ENCODE measurements around the gene L3HYPDH. TPM values are rescaled to one million over a fixed set of nuclear protein-coding genes. Genes with fewer than 3 reads are reported as not detected.

Gene L3HYPDH
- total RNA-seq, 3 donors from 2014 or later, result 56.5 to 74.4 (median 70.9) TPM

- Histone ChIP-seq H3K9me3 (no peaks in the 10 kb centered on the region), H3K27ac (no peak overlapping the region), H3K4me1 (no peaks in the 10 kb centered on the region), H3K4me3 (no peak overlapping the region), H3K36me3 (no peaks in the 10 kb centered on the region), H3K27me3 (no peaks in the 10 kb centered on the region)
- intact Hi-C loops (cut with DNase I; ENCODE audit: low total_unique reads), result no loop called here
- DNase-seq (ENCODE audit: low spot score in 2 of 2), result no peak
- no peak for TF ChIP-seq POLR2A (IDR thresholded peaks at IDR 0.05)
- no peak for TF ChIP-seq CTCF (IDR thresholded peaks at IDR 0.05)
- TF ChIP-seq POLR2AphosphoS5 (IDR thresholded peaks at IDR 0.05), result no peak
Measured at GRCh38 chr14:59511916-59512575, 27.8 kb upstream of the L3HYPDH start.

DNA sequence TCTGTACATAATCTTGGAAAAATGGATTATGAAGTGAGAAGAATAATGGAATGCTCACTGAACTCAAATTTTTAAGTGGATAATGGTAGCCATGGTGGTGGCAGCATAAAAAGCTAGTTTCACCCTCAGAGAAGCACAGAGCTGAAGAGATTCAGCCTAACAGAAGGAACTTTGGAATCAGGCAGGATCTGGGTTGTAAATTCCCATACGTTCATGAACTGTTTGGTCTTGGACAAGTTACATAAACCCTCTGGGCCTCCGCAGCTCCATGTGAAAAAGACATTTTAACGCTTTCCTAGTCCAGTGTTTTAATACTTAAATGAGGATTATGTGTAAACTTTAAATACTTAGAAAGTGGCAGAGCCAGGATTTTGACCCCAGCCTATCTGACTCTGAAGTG, 26.8 kb upstream of the L3HYPDH start:
- no peak for DNase-seq (ENCODE audit: low spot score in 2 of 2)
- H3K9me3 ChIP-seq, result no peaks in the 10 kb centered on the region
- no peak overlapping the region for H3K27ac ChIP-seq
- no peaks in the 10 kb centered on the region for H3K4me1 ChIP-seq
- H3K36me3 ChIP-seq, result no peaks in the 10 kb centered on the region
- TF ChIP-seq CTCF (IDR thresholded peaks at IDR 0.05) (no peak), POLR2AphosphoS5 (IDR thresholded peaks at IDR 0.05) (no peak), POLR2A (IDR thresholded peaks at IDR 0.05) (no peak)
- H3K27me3 ChIP-seq, result no peaks in the 10 kb centered on the region
- no peak overlapping the region for H3K4me3 ChIP-seq
- intact Hi-C loops (cut with DNase I; ENCODE audit: low total_unique reads), result no loop called here

- H3K27me3 ChIP-seq, result no peaks in the 10 kb centered on the region
- intact Hi-C loops (cut with DNase I; ENCODE audit: low total_unique reads), result no loop called here
- DNase-seq (ENCODE audit: low spot score in 2 of 2), result no peak
- H3K4me1 ChIP-seq, result no peaks in the 10 kb centered on the region
- no peak overlapping the region for H3K4me3 ChIP-seq
- H3K27ac ChIP-seq, result no peak overlapping the region
- TF ChIP-seq POLR2AphosphoS5 (IDR thresholded peaks at IDR 0.05), result no peak
- no peak for TF ChIP-seq CTCF (IDR thresholded peaks at IDR 0.05)
- no peak for TF ChIP-seq POLR2A (IDR thresholded peaks at IDR 0.05)
- H3K9me3 ChIP-seq, result no peaks in the 10 kb centered on the region
- no peaks in the 10 kb centered on the region for H3K36me3 ChIP-seq
Measured at GRCh38 chr14:59510001-59510400, 25.8 kb upstream of the L3HYPDH start.

GRCh38 chr14:59509101-59509500, 24.9 kb upstream of the L3HYPDH start:
- no peak overlapping the region for H3K27ac ChIP-seq
- peaks cover 5% of the 10 kb centered on the region for H3K36me3 ChIP-seq
- H3K27me3 ChIP-seq, result no peaks in the 10 kb centered on the region
- no peaks in the 10 kb centered on the region for H3K9me3 ChIP-seq
- no peak overlapping the region for H3K4me3 ChIP-seq
- intact Hi-C loops (cut with DNase I; ENCODE audit: low total_unique reads), result no loop called here
- TF ChIP-seq CTCF (IDR thresholded peaks at IDR 0.05) (no peak), POLR2A (IDR thresholded peaks at IDR 0.05) (no peak), POLR2AphosphoS5 (IDR thresholded peaks at IDR 0.05) (no peak)
- no peak for DNase-seq (ENCODE audit: low spot score in 2 of 2)
- no peaks in the 10 kb centered on the region for H3K4me1 ChIP-seq

DNA sequence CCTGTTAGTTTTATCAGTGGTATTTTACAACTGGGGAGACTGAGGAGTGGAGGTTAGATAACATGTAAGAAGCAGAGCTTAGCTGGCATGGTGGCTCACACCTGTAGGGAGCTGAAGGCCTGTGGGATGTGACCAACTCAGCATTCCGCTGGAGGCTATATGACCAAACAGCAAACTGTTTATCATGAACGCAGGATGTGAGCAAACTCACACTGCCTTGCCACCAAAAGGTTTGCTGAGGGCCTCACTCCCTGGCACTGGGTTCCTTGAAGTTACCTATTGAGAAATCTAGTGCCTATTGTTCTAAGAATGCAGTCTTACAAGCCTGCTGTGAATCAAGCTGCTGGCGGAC, 23.5 kb upstream of the L3HYPDH start:
- TF ChIP-seq CTCF (IDR thresholded peaks at IDR 0.05) (no peak), POLR2A (IDR thresholded peaks at IDR 0.05) (no peak), POLR2AphosphoS5 (IDR thresholded peaks at IDR 0.05) (no peak)
- Histone ChIP-seq H3K27ac (no peak overlapping the region), H3K36me3 (peaks cover 5% of the 10 kb centered on the region), H3K4me1 (no peaks in the 10 kb centered on the region), H3K9me3 (no peaks in the 10 kb centered on the region), H3K4me3 (no peak overlapping the region), H3K27me3 (no peaks in the 10 kb centered on the region)
- intact Hi-C loops (cut with DNase I; ENCODE audit: low total_unique reads), result no loop called here
- DNase-seq (ENCODE audit: low spot score in 2 of 2), result no peak
